GM12801 (cell line): Measurements from ENCODE around the gene PNPLA3.

ENCODE experiments used
- CTCF ChIP-seq: IDR thresholded peaks from one replicate; pipeline ENCODE4 v1.5.1; 2011; ENCODE audit warnings: control low read depth; ENCODE audit not compliant: insufficient read length; ENCODE audit errors: extremely low read depth

The PNPLA3 gene

GRCh38 chr22:43901976-43902643, 21.5 kb upstream of the PNPLA3 start:
- TF ChIP-seq CTCF: no peak

- TF ChIP-seq CTCF: no peak
These were observed 17.9 kb upstream of the PNPLA3 start for GRCh38 chr22:43905681-43906080.

- no peak for TF ChIP-seq CTCF
These were observed 13.9 kb upstream of the PNPLA3 start for GRCh38 chr22:43909708-43910107.

GRCh38 chr22:43910178-43910695, 13.4 kb upstream of the PNPLA3 start:
- TF ChIP-seq CTCF: no peak

GRCh38 chr22:43911351-43911750, 12.3 kb upstream of the PNPLA3 start:
- TF ChIP-seq CTCF: no peak

GRCh38 chr22:43917521-43917920, 6.1 kb upstream of the PNPLA3 start:
- no peak for TF ChIP-seq CTCF

- TF ChIP-seq CTCF: no peak
These were observed 4.3 kb upstream of the PNPLA3 start for GRCh38 chr22:43919106-43919973.
